ENCODE measurements around the gene SP110. TPM values are rescaled to one million over a fixed set of nuclear protein-coding genes. Genes with fewer than 3 reads are reported as not detected.
"Not testable (repeated sequence)": the region's sequence is repeated elsewhere in the genome, so short reads cannot be mapped to it uniquely, and the experiment has no call there.

SP110 gene
- total RNA-seq, 1 donor from 2014 or later: 0.82 TPM

DNA sequence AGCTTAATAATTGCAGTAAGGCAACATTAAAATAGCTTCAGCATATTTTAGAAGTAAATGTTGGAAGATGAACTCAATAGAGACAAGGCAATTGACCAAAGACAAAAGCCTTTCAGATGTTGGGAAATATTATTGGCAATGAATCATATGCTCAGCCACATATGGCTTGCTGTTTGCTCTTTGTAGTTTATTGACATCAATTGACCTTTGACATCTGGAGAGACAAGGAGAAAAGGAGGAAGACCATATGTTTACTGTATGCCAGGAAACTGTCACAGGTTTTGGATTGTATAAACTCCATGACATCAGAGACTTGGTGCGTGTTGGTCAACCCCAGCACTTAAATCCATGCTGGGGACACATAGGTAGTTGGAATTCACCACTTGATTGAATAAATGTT, 90.4 kb downstream of the SP110 start:
- DNase-seq (ENCODE audit: low spot score in 2 of 2) (no peak), FAIRE-seq (no peak)

DNA sequence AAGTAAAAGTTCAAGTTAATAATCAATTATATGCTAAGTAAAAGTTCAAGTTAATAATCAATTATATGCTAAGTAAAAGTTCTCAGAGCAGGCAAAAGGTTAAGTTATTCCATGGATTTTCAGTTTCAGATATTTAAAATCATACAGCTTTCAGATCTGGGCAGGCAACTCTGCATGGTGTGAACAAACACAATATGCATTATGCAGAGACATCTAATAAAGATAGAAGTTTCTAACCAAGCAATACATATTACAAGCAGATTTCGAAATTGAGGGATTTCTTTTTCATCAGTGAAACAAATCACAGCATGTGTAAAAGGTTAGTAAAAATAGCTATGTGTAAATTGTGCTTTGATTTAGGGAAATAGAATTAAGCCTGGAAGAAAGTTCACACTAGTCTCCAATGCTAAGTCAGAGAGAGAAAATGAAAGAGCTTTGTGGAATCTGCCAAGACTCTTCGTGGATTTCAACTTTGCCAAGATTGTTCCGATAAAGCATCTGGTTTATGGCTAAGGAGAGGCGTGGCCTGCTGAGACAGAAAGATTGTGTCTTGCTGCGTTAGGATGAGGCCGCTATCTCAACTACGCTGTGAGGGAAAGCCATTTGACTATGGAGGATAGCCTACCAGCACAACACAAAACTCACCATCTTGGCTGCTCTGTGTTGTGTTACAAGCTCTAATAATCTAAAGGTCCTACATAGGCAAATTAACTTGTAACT, 91.0 kb downstream of the SP110 start:
- DNase-seq (ENCODE audit: low spot score in 2 of 2): no peak
- no peak for FAIRE-seq

DNA sequence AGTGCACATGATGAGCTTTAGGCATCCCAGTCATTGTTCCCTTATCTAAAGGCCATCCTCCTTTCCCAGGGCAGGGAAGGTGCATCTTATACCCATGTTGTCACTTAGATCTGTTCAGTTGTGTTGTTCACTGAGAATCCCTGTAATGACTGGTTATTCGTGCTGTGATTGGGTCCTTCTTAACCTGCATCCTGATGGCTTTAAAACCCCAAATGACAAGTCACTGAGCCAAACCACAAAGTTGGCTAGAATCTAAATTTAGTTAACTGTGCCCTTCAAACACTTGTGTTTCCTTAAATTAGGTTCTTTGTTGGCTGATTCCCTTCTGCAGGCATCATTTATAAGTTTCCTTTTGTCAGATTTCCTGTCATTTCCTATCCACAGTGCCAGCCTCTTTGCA, 92.6 kb downstream of the SP110 start:
- DNase-seq (ENCODE audit: low spot score in 2 of 2) (no peak), FAIRE-seq (no peak)

DNA sequence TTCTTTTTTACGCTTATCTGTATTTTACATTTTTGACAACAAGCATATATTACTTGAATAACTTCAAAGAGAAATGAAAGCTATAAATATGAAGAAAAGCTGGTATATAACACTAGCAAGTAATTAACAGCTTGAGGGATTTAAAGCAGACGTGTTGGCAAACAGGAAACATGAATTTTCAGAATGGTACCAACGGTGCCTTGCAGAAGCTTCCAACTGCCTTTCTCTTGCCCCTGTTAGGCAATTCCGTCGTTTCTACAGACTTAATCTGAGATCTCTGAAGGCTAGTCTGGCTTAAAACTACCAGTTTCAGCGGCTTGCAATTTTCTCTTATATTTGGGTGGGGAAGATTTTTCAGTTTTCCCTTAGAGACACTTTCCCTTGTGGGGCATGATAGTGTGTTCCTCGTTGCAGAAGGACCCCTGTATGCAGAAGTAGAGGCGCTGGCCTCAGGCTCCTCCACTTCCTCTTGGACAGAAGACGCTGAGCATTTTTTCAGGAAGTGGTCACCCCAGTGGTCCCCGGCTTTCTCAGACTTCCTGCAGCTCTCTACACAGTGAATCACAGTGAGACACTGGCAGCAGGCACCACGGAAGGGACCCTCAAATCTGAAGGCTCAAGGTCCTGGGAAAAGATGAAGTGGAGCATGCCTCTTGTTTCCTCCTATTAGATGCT, 94.9 kb downstream of the SP110 start:
- DNase-seq (ENCODE audit: low spot score in 2 of 2): no peak
- no peak for FAIRE-seq

DNA sequence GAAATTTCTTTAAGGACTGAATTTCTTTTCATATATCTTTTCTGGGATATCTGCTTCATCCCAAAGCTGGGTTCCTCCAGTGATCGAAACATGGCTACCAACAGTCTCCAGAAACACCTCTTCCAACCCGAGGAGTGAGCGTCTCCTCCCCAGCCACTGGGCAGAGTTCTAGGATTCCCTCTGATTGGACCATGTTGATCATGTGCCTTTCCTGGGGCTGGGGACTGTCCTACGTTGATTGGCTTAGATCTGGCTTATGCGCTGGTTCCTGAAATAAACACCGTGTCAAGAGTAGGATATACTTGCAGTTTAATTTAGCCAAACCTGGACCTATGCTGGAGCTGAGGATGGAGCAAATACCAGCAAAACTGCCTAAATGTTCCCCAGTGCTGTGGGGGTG, 95.5 kb downstream of the SP110 start:
- DNase-seq (ENCODE audit: low spot score in 2 of 2): no peak
- FAIRE-seq: no peak

DNA sequence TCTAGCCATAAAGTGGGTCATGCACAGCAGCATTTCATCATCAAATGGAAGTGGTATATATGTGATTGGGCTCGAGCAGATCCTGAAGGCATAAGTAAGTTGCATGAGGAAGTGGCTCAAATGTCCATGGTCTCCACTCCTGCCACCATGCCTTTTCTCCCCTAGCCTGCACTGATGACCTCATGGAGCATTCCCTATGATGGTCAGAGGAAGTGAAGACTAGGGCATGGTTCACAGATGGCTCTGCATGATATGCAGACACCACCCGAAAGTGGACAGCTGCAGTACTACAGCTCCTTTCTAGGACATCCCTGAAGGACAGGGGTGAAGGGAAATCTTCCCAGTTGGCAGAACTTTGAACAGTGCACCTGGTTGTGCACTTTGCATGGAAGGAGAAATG, 99.4 kb downstream of the SP110 start:
- FAIRE-seq; DNase-seq (ENCODE audit: low spot score in 2 of 2): not testable (repeated sequence)

DNA sequence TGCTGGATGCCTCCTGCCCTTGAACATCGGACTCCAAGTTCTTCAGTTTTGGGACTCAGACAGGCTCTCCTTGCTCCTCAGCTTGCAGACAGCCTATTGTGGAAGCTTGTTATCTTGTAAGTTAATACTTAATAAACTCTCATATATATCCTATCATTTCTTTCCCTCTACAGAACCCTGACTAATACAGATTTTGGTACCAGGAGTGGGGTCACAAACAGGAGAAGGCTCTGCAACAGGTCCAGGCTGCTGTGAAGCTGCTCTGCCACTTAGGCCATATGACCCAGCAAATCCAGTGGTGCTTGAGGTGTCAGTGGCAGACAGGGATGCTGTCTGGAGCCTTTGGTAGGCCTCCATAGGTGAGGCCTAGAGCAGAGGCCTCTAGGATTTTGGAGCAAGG, 100.0 kb downstream of the SP110 start:
- not testable (repeated sequence) for FAIRE-seq; DNase-seq (ENCODE audit: low spot score in 2 of 2)

Other genes starting within 250 kb of the SP110 start
- 62.0 TPM for gene SLC16A14, start 151.1 kb downstream of the SP110 start, total RNA-seq
- gene SP140, start 5.8 kb upstream of the SP110 start, total RNA-seq: 0.82 TPM
- gene SP140L, start 107.2 kb upstream of the SP110 start, total RNA-seq: 1.2 TPM
- gene SP100, start 196.2 kb upstream of the SP110 start, total RNA-seq: 4.1 TPM